Mucosa of descending colon (tissue), 3 donors: ENCODE measurements around the gene ZFPM1. TPM values are rescaled to one million over a fixed set of nuclear protein-coding genes. Genes with fewer than 3 reads are reported as not detected.

Experiments used
- ATAC-seq: fragments of 200-7000 bp; cut with Tn5 transposase; one replicate; pipeline ENCODE4 v1.9.1; 2020; ENCODE audit warnings: mild to moderate bottlenecking, moderate library complexity
- DNase-seq, 3 donors: peaks; one replicate each; pipeline ENCODE4 v3.0.0-alpha.2; 2020
- H3K36me3 ChIP-seq: fragments of 200-600 bp; one replicate; pipeline ENCODE4 v1.8.0; 2021; ENCODE audit warnings: low read depth, mild to moderate bottlenecking
- H3K4me1 ChIP-seq: fragments of 200-600 bp; one replicate; pipeline ENCODE4 v1.8.0; 2021; ENCODE audit warnings: low read depth, mild to moderate bottlenecking
- H3K4me3 ChIP-seq: fragments of 200-600 bp; one replicate; pipeline ENCODE4 v1.8.0; 2021; ENCODE audit warnings: mild to moderate bottlenecking
- H3K9me3 ChIP-seq: fragments of 200-600 bp; one replicate; pipeline ENCODE4 v1.8.0; 2021; ENCODE audit warnings: mild to moderate bottlenecking
- intact Hi-C, 2 donors: fragments of 100-400 bp; cut with DNase I in 1 of 2; cut with micrococcal nuclease in 1 of 2; formaldehyde crosslinking; loops; one replicate each; pipeline versions ENCODE4 v1.11.0 to v1.11.1; 2022; cut with DNase I, micrococcal nuclease
- total RNA-seq, 3 donors: library from RNA; stranded (reverse); fragmentation: NEBNext Ultra II Directional in 2 of 3; extraction: Animal tissue kit (Norgen Biotek cat#: 25700) in 2 of 3; gene quantifications; one replicate each; pipeline versions ENCODE4 v1.2.1 to v1.2.4, GENCODE V29; 2021 to 2023
- TF ChIP-seq, protein P1 (sequence below): fragments of 200-600 bp; IDR thresholded peaks from one replicate; pipeline ENCODE4 v1.8.0; 2022; ENCODE audit warnings: antibody characterized with exemption, mild to moderate bottlenecking
- donor health status: DM: no; HTN: no; CAD: no; lungs with moderate emphysema.
- donor health status: DM: no; HTN: no; CAD: no.
- donor health status: DM: no; HTN: yes; CAD: no.

Gene ZFPM1
- total RNA-seq, 3 donors from 2014 or later, result 5.2 to 10.3 (median 7.2) TPM

DNA sequence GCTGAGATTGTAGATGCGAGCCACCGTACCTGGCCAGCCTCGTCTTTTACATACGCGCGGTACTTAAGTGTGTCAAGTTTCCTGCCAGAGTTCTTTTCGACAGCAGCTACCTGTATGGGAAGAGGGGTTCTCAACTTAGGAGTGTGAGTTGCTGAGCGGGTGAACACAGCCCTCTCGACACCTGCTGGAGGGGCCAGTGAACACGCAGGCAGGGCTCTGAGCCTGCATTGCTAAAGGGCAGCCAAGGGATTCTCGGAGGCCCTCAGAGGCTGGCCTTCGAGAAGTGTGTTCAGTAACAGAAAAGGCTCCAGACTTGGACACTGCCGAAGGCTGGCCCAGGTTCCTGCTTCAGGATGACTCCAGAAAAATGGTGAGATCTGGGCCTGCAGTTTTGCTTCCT, 123.2 kb downstream of the ZFPM1 start:
- DNase-seq (no peak), ATAC-seq (no peak)
- intact Hi-C loops, result no loop called here
- Histone ChIP-seq H3K9me3 (no peaks in the 10 kb centered on the region), H3K36me3 (peaks cover 14% of the 10 kb centered on the region), H3K4me3 (no peak overlapping the region), H3K4me1 (peaks cover 14% of the 10 kb centered on the region)
- TF ChIP-seq, protein P1, sequence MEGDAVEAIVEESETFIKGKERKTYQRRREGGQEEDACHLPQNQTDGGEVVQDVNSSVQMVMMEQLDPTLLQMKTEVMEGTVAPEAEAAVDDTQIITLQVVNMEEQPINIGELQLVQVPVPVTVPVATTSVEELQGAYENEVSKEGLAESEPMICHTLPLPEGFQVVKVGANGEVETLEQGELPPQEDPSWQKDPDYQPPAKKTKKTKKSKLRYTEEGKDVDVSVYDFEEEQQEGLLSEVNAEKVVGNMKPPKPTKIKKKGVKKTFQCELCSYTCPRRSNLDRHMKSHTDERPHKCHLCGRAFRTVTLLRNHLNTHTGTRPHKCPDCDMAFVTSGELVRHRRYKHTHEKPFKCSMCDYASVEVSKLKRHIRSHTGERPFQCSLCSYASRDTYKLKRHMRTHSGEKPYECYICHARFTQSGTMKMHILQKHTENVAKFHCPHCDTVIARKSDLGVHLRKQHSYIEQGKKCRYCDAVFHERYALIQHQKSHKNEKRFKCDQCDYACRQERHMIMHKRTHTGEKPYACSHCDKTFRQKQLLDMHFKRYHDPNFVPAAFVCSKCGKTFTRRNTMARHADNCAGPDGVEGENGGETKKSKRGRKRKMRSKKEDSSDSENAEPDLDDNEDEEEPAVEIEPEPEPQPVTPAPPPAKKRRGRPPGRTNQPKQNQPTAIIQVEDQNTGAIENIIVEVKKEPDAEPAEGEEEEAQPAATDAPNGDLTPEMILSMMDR, result no peak

DNA sequence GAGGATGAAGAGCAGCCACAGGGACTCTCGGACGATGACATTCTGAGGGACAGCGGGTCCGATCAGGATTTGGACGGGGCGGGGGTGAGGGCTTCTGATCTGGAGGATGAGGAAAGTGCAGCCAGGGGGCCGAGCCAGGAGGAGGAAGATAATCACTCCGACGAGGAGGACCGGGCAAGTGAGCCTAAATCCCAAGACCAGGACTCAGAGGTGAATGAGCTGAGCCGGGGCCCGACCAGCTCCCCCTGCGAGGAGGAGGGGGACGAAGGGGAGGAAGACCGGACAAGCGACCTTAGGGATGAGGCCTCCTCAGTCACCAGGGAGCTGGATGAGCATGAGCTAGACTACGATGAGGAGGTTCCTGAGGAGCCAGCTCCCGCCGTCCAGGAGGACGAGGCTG, 124.1 kb downstream of the ZFPM1 start:
- intact Hi-C loops, result no loop called here
- no peak for ATAC-seq
- no peaks in the 10 kb centered on the region for H3K9me3 ChIP-seq
- no peak overlapping the region for H3K4me3 ChIP-seq
- no peak for DNase-seq
- TF ChIP-seq, protein P1, result no peak
- peaks cover 5% of the 10 kb centered on the region for H3K4me1 ChIP-seq
- peaks cover 14% of the 10 kb centered on the region for H3K36me3 ChIP-seq

DNA sequence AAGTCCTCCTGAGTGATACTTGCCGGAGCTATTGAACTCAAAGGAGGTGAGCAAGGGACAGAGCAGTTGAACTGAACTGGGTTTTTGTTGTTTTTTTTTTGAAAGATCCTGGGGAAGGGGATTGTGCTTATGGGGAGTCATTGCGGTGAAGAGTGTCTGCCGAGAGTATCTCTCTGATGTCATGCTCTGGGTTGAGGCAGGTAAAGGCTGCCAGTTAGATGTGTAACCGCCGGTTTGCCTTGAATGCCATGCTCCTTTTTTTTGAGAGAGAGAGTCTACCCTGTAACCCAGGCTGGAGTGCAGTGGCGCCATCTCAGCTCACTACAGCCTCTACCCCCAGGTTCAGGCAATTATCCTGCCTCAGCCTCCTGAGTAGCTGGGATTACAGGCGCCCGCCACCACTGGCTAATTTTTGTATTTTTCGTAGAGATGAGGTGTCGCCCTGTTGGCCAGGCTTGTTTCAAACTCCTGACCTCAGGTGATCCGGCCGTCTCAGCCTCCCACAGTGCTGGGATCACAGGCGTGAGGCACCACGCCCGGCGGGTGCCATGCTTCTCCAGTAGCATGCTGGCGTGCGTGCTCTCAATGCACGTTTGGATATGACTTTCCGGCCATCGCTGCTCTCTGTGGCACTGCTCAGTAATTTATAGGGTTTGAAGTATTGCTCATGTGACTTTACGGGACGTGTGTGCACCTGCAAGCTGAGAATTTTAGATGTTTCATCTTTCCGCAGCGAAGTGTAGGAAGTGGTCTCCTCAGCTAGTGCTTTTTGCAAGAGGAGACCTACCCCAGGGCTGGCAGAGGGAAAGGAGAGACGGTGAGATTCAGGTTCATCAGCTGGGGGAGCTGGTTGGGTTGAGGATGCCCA, 125.6 kb downstream of the ZFPM1 start:
- DNase-seq, result no peak
- intact Hi-C loops, result no loop called here
- Histone ChIP-seq H3K4me1 (no peaks in the 10 kb centered on the region), H3K9me3 (no peaks in the 10 kb centered on the region), H3K36me3 (peaks cover 14% of the 10 kb centered on the region), H3K4me3 (no peak overlapping the region)
- no peak for ATAC-seq
- TF ChIP-seq, protein P1, result no peak

DNA sequence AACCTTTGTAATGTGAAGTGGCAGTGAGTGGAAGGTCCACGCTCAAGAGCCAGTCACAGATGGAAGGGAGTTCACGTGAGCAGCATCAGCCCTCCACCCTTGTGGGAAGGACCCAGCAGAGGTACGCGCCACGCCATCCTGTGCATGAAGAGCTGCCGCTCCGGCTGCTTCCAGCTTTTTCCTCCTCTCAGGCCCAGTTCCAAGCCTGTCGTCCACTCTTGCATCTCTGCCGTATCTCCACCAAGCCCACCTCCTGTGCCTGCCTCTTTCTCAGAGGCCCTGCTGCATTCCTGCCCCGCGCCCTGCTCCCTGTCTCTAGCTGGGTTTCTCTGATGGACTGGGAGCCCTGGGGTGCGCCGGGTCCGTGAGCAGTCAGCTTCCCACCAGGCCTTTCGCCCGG, 127.3 kb downstream of the ZFPM1 start:
- Histone ChIP-seq H3K4me1 (no peaks in the 10 kb centered on the region), H3K4me3 (no peak overlapping the region), H3K36me3 (peaks cover 14% of the 10 kb centered on the region), H3K9me3 (no peaks in the 10 kb centered on the region)
- TF ChIP-seq, protein P1, result no peak
- ATAC-seq, result no peak
- no peak for DNase-seq
- intact Hi-C loops, result no loop called here

DNA sequence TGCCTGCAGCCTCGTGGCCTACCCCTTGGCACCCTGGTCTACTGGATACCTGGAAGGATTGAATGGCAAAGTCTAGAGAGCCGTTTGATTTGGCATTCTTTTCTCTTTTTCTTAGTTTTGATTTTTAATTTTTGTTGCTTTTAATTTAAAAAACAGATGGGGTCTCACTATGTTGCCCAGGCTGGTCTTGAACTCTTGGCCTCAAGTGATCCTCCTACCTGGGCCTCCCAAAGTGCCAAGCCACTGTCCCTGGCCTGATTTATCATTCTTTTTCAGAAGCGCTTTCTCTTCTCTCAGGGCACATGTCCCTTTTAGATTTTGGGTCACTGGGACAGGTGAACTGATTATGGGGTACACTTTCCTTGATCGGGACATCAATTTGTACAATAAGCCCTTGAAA, 128.0 kb downstream of the ZFPM1 start:
- Histone ChIP-seq H3K9me3 (no peaks in the 10 kb centered on the region), H3K36me3 (peaks cover 14% of the 10 kb centered on the region), H3K4me1 (no peaks in the 10 kb centered on the region), H3K4me3 (no peak overlapping the region)
- TF ChIP-seq, protein P1, result no peak
- ATAC-seq, result no peak
- intact Hi-C loops, result no loop called here
- DNase-seq, result no peak
